Ectodermal cell (in vitro differentiated cells): ENCODE data around the gene MAN1C1.

Experiments used
- H3K27ac ChIP-seq: 2 replicates; pipeline ENCODE4 v1.7.0; 2013; ENCODE audit warnings: mild to moderate bottlenecking, low read depth, low read length; ENCODE audit not compliant: insufficient read depth, poor library complexity, severe bottlenecking
- H3K27me3 ChIP-seq: 2 replicates; pipeline ENCODE4 v1.7.0; 2013; ENCODE audit warnings: mild to moderate bottlenecking, low read length; ENCODE audit not compliant: insufficient read depth, control insufficient read depth, poor library complexity, severe bottlenecking
- H3K36me3 ChIP-seq: one replicate; pipeline ENCODE4 v1.7.0; 2013; ENCODE audit warnings: low read length; ENCODE audit not compliant: control insufficient read depth, insufficient read depth
- H3K4me1 ChIP-seq: one replicate; pipeline ENCODE4 v1.7.0; 2013; ENCODE audit warnings: low read length; ENCODE audit not compliant: control insufficient read depth, insufficient read depth
- H3K4me3 ChIP-seq: 2 replicates; pipeline ENCODE4 v1.7.0; 2013; ENCODE audit warnings: low read depth, low read length, control low read depth; ENCODE audit not compliant: insufficient read depth
- H3K9me3 ChIP-seq: 2 replicates; pipeline ENCODE4 v1.7.0; 2013; ENCODE audit warnings: mild to moderate bottlenecking, low read length, moderate library complexity; ENCODE audit not compliant: control insufficient read depth
- WGBS, 2 experiments: methylation state at CpG; one replicate each; pipeline ENCODE4 v1.1.7; 2013; ENCODE audit warnings: missing lambda C conversion rate in 2 of 2; 5-methylcytosine and 5-hydroxymethylcytosine counted together

Gene MAN1C1

DNA sequence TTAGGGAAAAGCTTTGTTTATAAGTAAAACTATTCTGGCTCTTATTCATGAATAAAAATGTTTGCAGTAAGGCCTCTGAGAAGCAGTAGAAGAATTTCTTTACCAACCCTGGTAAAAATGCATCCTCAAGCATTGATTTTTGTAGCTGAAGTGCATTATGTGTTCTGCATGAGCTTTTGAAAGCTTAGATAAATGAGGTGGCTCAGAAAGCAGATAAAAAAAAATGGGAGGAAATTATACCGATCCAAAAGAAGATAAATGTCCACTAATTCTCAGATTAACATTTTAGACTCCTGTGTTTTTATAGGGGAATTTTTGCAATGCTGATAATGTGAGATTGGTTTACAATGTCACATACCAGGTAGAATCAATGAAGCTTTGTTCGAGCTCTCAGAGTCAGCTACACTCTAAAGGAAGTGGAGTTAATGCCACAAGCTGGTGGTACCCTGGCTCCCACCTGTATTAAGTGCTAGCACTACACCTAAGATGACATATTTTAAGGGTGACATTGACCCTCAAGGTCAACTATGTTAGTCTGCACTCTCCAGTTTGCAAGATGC is 97.9 kb downstream of the MAN1C1 start:
- no peaks in the 10 kb centered on the region for H3K27me3 ChIP-seq
- H3K4me1 ChIP-seq, result no peaks in the 10 kb centered on the region
- 95 to 97% methylated on average over 2 of the region's 2 CpGs for WGBS, 2 experiments
- no peaks in the 10 kb centered on the region for H3K9me3 ChIP-seq
- H3K36me3 ChIP-seq, result no peaks in the 10 kb centered on the region
- no peak overlapping the region for H3K27ac ChIP-seq
- no peak overlapping the region for H3K4me3 ChIP-seq

- no peak overlapping the region for H3K4me3 ChIP-seq
- no peaks in the 10 kb centered on the region for H3K27me3 ChIP-seq
- no peaks in the 10 kb centered on the region for H3K4me1 ChIP-seq
- no peaks in the 10 kb centered on the region for H3K36me3 ChIP-seq
- WGBS, 2 experiments, result 96% methylated on average over 5 of the region's 5 CpGs
- H3K27ac ChIP-seq, result no peak overlapping the region
- no peaks in the 10 kb centered on the region for H3K9me3 ChIP-seq
Measured at GRCh38 chr1:25715888-25716287, 99.3 kb downstream of the MAN1C1 start.

DNA sequence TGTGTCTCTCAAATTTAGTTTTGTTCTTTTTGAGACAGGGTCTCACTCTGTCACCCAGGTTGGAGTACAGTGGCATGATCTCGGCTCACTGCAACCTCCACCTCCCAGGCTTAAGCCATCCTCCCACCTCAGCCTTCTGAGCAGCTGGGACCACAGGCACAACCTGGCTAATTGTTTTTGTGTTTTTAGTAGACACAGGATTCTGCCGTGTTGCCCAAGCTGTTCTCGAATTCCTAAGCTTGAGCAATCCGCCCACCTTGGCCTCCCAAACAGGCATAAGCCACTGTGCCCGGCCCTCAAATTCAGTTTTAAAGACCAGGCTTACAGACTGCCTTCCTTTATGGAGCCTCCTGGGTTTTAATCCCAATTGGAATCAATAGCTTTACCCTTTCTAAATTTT is 99.7 kb downstream of the MAN1C1 start:
- H3K4me1 ChIP-seq, result no peaks in the 10 kb centered on the region
- H3K4me3 ChIP-seq, result no peak overlapping the region
- no peak overlapping the region for H3K27ac ChIP-seq
- H3K9me3 ChIP-seq, result no peaks in the 10 kb centered on the region
- no peaks in the 10 kb centered on the region for H3K36me3 ChIP-seq
- no peaks in the 10 kb centered on the region for H3K27me3 ChIP-seq
- WGBS, 2 experiments, result 87% methylated on average over 5 of the region's 5 CpGs

GRCh38 chr1:25718732-25719131 is 102.1 kb downstream of the MAN1C1 start:
- no peak overlapping the region for H3K4me3 ChIP-seq
- 90 to 100% methylated on average over 2 of the region's 2 CpGs for WGBS, 2 experiments
- no peaks in the 10 kb centered on the region for H3K4me1 ChIP-seq
- no peaks in the 10 kb centered on the region for H3K27me3 ChIP-seq
- no peaks in the 10 kb centered on the region for H3K9me3 ChIP-seq
- H3K36me3 ChIP-seq, result no peaks in the 10 kb centered on the region
- H3K27ac ChIP-seq, result no peak overlapping the region

GRCh38 chr1:25720624-25721023 is 104.0 kb downstream of the MAN1C1 start:
- Histone ChIP-seq H3K27ac (no peak overlapping the region), H3K4me1 (peaks cover 11% of the 10 kb centered on the region), H3K9me3 (no peaks in the 10 kb centered on the region), H3K36me3 (no peaks in the 10 kb centered on the region), H3K27me3 (no peaks in the 10 kb centered on the region), H3K4me3 (no peak overlapping the region)
- 97% methylated on average over 5 of the region's 5 CpGs for WGBS, 2 experiments

DNA sequence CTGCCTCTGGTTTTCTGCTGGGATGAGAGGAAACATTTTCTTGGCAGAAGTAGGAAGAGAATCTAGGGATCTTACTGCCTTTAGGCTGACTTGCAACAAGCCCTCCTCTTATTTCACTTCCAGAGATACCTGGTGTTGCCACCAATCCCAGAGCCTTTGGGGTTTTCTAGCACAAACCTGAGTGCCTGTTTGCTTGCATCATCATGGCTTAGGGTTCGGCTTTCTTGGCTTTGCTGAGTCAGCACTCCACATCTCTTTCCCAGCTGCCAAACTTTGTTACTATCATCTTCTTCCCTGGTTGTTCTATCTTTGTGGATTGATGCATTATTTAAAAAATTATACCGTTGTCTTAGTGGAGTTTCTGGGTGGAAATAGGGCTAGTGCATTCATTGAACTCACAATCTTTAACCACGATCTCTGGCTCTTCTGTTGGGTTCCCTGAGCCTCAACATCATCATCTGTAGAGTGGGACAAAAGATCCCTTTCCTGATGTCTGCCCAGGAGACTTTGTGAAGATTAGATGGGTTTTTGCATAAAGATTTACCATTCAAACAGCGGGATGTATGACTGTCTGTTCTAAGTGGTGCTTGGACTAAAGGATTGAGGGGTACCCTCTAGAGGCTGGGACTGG is 106.8 kb downstream of the MAN1C1 start:
- Histone ChIP-seq H3K4me1 (peaks cover 27% of the 10 kb centered on the region), H3K4me3 (no peak overlapping the region), H3K27ac (no peak overlapping the region), H3K9me3 (no peaks in the 10 kb centered on the region), H3K36me3 (no peaks in the 10 kb centered on the region), H3K27me3 (no peaks in the 10 kb centered on the region)
- 85 to 95% methylated on average over 4 of the region's 4 CpGs for WGBS, 2 experiments

DNA sequence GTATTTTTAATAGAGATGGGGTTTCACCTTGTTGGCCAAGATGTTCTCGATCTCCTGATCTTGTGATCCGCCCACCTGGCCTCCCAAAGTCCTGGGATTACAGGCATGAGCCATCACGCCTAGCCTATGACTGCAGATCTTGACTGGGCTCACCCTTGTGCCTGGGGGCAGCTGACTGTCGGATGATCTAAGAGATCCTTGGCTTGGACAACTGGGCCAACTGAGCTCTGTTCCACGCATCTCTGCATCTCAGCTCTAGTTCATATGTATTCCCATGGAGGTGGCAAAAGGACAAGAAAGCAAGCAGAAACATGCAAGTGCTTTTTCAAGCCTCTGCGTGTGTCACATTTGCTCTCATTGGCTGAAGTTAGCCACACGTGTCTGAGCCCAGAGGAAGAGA is 107.6 kb downstream of the MAN1C1 start:
- H3K27me3 ChIP-seq, result no peaks in the 10 kb centered on the region
- 88 to 91% methylated on average over 7 of the region's 7 CpGs for WGBS, 2 experiments
- H3K9me3 ChIP-seq, result no peaks in the 10 kb centered on the region
- no peaks in the 10 kb centered on the region for H3K36me3 ChIP-seq
- no peak overlapping the region for H3K27ac ChIP-seq
- H3K4me3 ChIP-seq, result no peak overlapping the region
- H3K4me1 ChIP-seq, result peaks cover 27% of the 10 kb centered on the region

DNA sequence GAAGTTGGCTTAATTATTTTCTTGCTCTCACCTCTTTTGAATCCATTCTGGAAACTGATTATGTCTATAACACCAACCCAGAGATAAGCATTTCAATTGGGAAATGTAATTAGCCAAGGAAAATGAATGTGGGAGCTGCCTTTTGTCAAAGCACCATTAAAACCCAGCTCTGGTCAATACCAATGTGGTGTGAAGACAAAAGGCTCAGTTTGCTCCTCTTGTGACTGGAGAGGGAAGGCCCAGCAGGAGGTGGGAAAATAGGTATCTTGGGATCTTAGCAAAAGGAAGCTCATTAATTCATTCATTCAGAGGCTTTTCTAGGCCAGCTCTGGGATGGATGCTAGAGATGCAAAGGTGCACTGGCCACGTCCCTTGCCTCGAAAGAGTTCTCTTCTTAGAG is 108.4 kb downstream of the MAN1C1 start:
- no peaks in the 10 kb centered on the region for H3K27me3 ChIP-seq
- H3K27ac ChIP-seq, result no peak overlapping the region
- H3K9me3 ChIP-seq, result no peaks in the 10 kb centered on the region
- H3K4me1 ChIP-seq, result peaks cover 27% of the 10 kb centered on the region
- H3K4me3 ChIP-seq, result no peak overlapping the region
- WGBS, 2 experiments, result 41 to 47% methylated on average over 2 of the region's 2 CpGs
- no peaks in the 10 kb centered on the region for H3K36me3 ChIP-seq

- Histone ChIP-seq H3K4me3 (no peak overlapping the region), H3K36me3 (no peaks in the 10 kb centered on the region), H3K9me3 (no peaks in the 10 kb centered on the region), H3K4me1 (peaks cover 27% of the 10 kb centered on the region), H3K27me3 (no peaks in the 10 kb centered on the region), H3K27ac (no peak overlapping the region)
- WGBS, 2 experiments, result 85 to 92% methylated on average over 8 of the region's 8 CpGs
Measured at GRCh38 chr1:25725482-25725881, 108.9 kb downstream of the MAN1C1 start.

GRCh38 chr1:25727088-25727487 is 110.5 kb downstream of the MAN1C1 start:
- Histone ChIP-seq H3K4me3 (no peak overlapping the region), H3K9me3 (no peaks in the 10 kb centered on the region), H3K27ac (no peak overlapping the region), H3K27me3 (no peaks in the 10 kb centered on the region), H3K36me3 (no peaks in the 10 kb centered on the region), H3K4me1 (peaks cover 27% of the 10 kb centered on the region)
- WGBS, 2 experiments, result 89 to 91% methylated on average over 8 of the region's 8 CpGs
